GM06990 (cell line): Measurements from ENCODE around the gene RNF112.

Experiments
- DNase-seq: peaks from one replicate; pipeline ENCODE4 v3.0.0-alpha.2; 2011; ENCODE audit not compliant: insufficient read length; ENCODE audit errors: extremely low read depth
- H3K27me3 ChIP-seq: replicated peaks from 2 replicates; pipeline ENCODE4 v1.6.0; 2011; ENCODE audit warnings: low read length; ENCODE audit not compliant: control insufficient read depth, insufficient read depth
- H3K36me3 ChIP-seq: 2 replicates; pipeline ENCODE4 v1.5.1; 2011; ENCODE audit warnings: low read length; ENCODE audit not compliant: control insufficient read depth, insufficient read depth
- H3K4me3 ChIP-seq: replicated peaks from 2 replicates; pipeline ENCODE4 v1.5.1; 2011; ENCODE audit warnings: low read depth, mild to moderate bottlenecking, control low read depth, low read length
- TF ChIP-seq, protein P1 (sequence below): IDR thresholded peaks from 2 replicates; pipeline ENCODE4 v1.5.1; 2011; ENCODE audit warnings: low read length, control low read depth, mild to moderate bottlenecking, inconsistent platforms; ENCODE audit not compliant: insufficient read depth, poor library complexity, severe bottlenecking

The RNF112 gene

GRCh38 chr17:19386051-19386929, 24.7 kb upstream of the RNF112 start:
- Histone ChIP-seq H3K36me3 (peaks cover 24% of the 10 kb centered on the region), H3K27me3 (no peaks in the 10 kb centered on the region), H3K4me3 (no peak overlapping the region)
- DNase-seq, result no peak
- TF ChIP-seq, protein P1, sequence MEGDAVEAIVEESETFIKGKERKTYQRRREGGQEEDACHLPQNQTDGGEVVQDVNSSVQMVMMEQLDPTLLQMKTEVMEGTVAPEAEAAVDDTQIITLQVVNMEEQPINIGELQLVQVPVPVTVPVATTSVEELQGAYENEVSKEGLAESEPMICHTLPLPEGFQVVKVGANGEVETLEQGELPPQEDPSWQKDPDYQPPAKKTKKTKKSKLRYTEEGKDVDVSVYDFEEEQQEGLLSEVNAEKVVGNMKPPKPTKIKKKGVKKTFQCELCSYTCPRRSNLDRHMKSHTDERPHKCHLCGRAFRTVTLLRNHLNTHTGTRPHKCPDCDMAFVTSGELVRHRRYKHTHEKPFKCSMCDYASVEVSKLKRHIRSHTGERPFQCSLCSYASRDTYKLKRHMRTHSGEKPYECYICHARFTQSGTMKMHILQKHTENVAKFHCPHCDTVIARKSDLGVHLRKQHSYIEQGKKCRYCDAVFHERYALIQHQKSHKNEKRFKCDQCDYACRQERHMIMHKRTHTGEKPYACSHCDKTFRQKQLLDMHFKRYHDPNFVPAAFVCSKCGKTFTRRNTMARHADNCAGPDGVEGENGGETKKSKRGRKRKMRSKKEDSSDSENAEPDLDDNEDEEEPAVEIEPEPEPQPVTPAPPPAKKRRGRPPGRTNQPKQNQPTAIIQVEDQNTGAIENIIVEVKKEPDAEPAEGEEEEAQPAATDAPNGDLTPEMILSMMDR, result no peak

- DNase-seq, result no peak
- H3K27me3 ChIP-seq, result no peaks in the 10 kb centered on the region
- H3K36me3 ChIP-seq, result peaks cover 19% of the 10 kb centered on the region
- TF ChIP-seq, protein P1, result no peak
- no peak within 1 kb of the TSS for H3K4me3 ChIP-seq
Measured at GRCh38 chr17:19386974-19387920, 23.8 kb upstream of the RNF112 start, which contains the start of gene MFAP4. Gene MFAP4, minus strand, starts transcription at chr17:19387190. Its CDS starts 35 bp downstream, at chr17:19387155.

GRCh38 chr17:19387921-19388521, 23.0 kb upstream of the RNF112 start:
- no peak for DNase-seq
- Histone ChIP-seq H3K36me3 (peaks cover 12% of the 10 kb centered on the region), H3K27me3 (no peaks in the 10 kb centered on the region), H3K4me3 (no peak overlapping the region)
- TF ChIP-seq, protein P1, result no peak

DNA sequence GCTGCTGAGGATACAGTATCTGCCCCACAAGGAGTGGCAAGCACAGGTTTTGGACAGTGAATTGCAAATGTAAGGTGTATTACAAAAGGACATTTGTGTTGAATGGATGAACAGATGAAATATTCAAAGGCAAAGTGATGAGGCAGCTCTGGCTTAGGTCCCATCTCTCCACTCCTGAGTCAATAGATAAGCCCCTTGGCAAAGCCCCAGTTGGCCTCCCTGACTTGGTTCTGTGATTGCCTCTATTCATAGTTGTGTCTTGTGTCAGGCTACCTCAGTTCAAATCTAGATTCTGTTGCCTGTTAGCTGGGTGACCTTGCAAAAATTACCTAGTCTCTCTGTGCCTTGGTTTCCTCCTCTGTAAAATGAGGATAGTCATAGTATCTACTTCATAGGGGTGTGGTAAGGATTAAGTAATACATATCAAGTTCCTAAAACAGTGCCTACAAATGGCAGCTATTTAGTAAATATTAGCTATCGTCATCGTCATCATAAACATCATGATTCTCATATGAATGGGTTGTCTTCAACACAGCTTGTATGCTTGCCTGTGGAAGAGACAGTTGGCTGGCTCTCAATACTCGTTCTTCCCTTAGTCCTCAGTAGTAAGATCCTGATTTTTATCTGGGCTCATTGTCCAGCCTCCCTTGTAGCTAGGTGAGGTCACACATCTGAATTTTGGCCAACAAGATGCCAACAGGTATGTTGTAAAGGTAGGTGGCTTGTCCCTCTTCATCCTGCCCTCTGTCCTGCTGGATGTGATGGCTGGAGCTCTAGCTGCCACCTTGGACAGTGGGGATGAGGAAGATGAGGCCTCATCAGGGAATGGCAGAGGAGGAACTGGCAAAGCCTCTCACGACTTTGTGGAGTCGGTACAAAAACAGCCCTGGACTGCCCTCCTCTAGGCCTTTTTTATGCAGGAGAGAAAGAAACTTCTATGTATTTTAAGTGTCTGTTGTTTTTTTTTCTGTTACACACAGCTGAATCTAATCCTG, 21.9 kb upstream of the RNF112 start:
- H3K4me3 ChIP-seq, result no peak overlapping the region
- DNase-seq, result no peak
- peaks cover 3% of the 10 kb centered on the region; the same call in 1 of the 2 replicates for H3K36me3 ChIP-seq
- no peaks in the 10 kb centered on the region for H3K27me3 ChIP-seq
- TF ChIP-seq, protein P1, result no peak
